Smooth muscle cell (in vitro differentiated cells): Measurements from ENCODE around the gene SMCO2. TPM values are rescaled to one million over a fixed set of nuclear protein-coding genes. Genes with fewer than 3 reads are reported as not detected.

ENCODE experiments used
- DNase-seq: peaks from one replicate; lab custom pipeline; 2025; ENCODE audit not compliant: unreplicated experiment; lab: John Stamatoyannopoulos, UW
- H2AFZ ChIP-seq: fragments of 200-600 bp; sonication (generic); 2 replicates; pipeline ENCODE4 v1.6.0; 2016; ENCODE audit warnings: antibody characterized with exemption, low read depth, mild to moderate bottlenecking
- H3F3A ChIP-seq: fragments of 200-600 bp; sonication (generic); 2 replicates; pipeline ENCODE4 v1.6.0; 2017; ENCODE audit warnings: antibody characterized with exemption, low read depth
- H3K27ac ChIP-seq: fragments of 200-600 bp; sonication (generic); 2 replicates; pipeline ENCODE4 v1.5.1; 2016; ENCODE audit warnings: low read depth, mild to moderate bottlenecking
- H3K27me3 ChIP-seq: fragments of 200-600 bp; sonication (generic); 2 replicates; pipeline ENCODE4 v1.6.1; 2016; ENCODE audit warnings: low read depth, mild to moderate bottlenecking
- H3K36me3 ChIP-seq: fragments of 200-600 bp; sonication (generic); 2 replicates; pipeline ENCODE4 v1.5.1; 2016; ENCODE audit warnings: low read depth
- H3K4me1 ChIP-seq: fragments of 200-600 bp; sonication (generic); 2 replicates; pipeline ENCODE4 v1.5.1; 2016; ENCODE audit warnings: low read depth
- H3K4me2 ChIP-seq: fragments of 200-600 bp; sonication (generic); 2 replicates; pipeline ENCODE4 v1.6.0; 2016; ENCODE audit warnings: mild to moderate bottlenecking
- H3K4me3 ChIP-seq: fragments of 200-600 bp; sonication (generic); 2 replicates; pipeline ENCODE4 v1.5.1; 2016; ENCODE audit warnings: mild to moderate bottlenecking
- H3K79me2 ChIP-seq: fragments of 200-600 bp; sonication (generic); 2 replicates; pipeline ENCODE4 v1.6.0; 2016; ENCODE audit warnings: low read depth, mild to moderate bottlenecking
- H3K9ac ChIP-seq: fragments of 200-600 bp; sonication (generic); 2 replicates; pipeline ENCODE4 v1.6.0; 2016; ENCODE audit warnings: low read depth
- H3K9me3 ChIP-seq: fragments of 200-600 bp; sonication (generic); replicated peaks from 2 replicates; pipeline ENCODE4 v1.5.1; 2016; ENCODE audit warnings: low read depth
- H4K20me1 ChIP-seq: fragments of 200-600 bp; sonication (generic); 2 replicates; pipeline ENCODE4 v1.6.0; 2016; ENCODE audit warnings: low read depth
- CTCF ChIP-seq: fragments of 200-600 bp; sonication (generic); IDR thresholded peaks from 2 replicates; pipeline ENCODE4 v1.5.1; 2017; ENCODE audit warnings: borderline replicate concordance, mild to moderate bottlenecking, antibody characterized with exemption; ENCODE audit not compliant: insufficient read depth, poor library complexity, severe bottlenecking
- WGBS: methylation state at CpG from one replicate; pipeline ENCODE4 v1.1.7; 2016; ENCODE audit warnings: low lambda C conversion rate; 5-methylcytosine and 5-hydroxymethylcytosine counted together
- polyA plus RNA-seq: library from polyadenylated mRNA; unstranded; fragments of >200 nt; fragmentation: Nextera tagmentation; extraction: Ambion mirVana; gene quantifications from 2 replicates; pipeline ENCODE4 v1.2.1, GENCODE V29; 2016
- total RNA-seq: library from RNA; depleted of rRNA; stranded (reverse); fragments of >200 nt; gene quantifications from 2 replicates; pipeline ENCODE4 v1.2.3, GENCODE V29; 2014

The SMCO2 gene
- total and polyA plus RNA-seq, 2 experiments from 2014 or later: not detected

GRCh38 chr12:27449893-27450534, 3.5 kb downstream of the SMCO2 start:
- no peak for TF ChIP-seq CTCF

GRCh38 chr12:27451036-27451825, 4.7 kb downstream of the SMCO2 start:
- no peaks in the 10 kb centered on the region for H3K36me3 ChIP-seq
- no peaks in the 10 kb centered on the region for H4K20me1 ChIP-seq
- no peak overlapping the region for H2AFZ ChIP-seq
- H3K4me2 ChIP-seq: no peak overlapping the region
- H3K9ac ChIP-seq: no peak overlapping the region
- no peak overlapping the region for H3K4me3 ChIP-seq
- H3K27me3 ChIP-seq: no peaks in the 10 kb centered on the region
- no peak for DNase-seq
- no peak for TF ChIP-seq CTCF
- WGBS: 80% methylated on average over 6 of the region's 6 CpGs
- no peaks in the 10 kb centered on the region for H3K79me2 ChIP-seq
- no peaks in the 10 kb centered on the region for H3K9me3 ChIP-seq
- no peaks in the 10 kb centered on the region for H3F3A ChIP-seq
- no peak overlapping the region for H3K27ac ChIP-seq
- no peaks in the 10 kb centered on the region for H3K4me1 ChIP-seq

More at GRCh38 chr12:27449893-27450534, 3.5 kb downstream of the SMCO2 start:
- H3K9me3 ChIP-seq: no peaks in the 10 kb centered on the region
- no peak overlapping the region for H3K9ac ChIP-seq
- no peak for DNase-seq
- 94% methylated on average over 5 of the region's 5 CpGs for WGBS
- no peaks in the 10 kb centered on the region for H3K79me2 ChIP-seq
- no peaks in the 10 kb centered on the region for H3K36me3 ChIP-seq
- no peaks in the 10 kb centered on the region for H3K4me1 ChIP-seq
- no peaks in the 10 kb centered on the region for H4K20me1 ChIP-seq
- H3K4me2 ChIP-seq: no peak overlapping the region
- no peaks in the 10 kb centered on the region for H3K27me3 ChIP-seq
- no peak overlapping the region for H3K27ac ChIP-seq
- H2AFZ ChIP-seq: no peak overlapping the region
- no peaks in the 10 kb centered on the region for H3F3A ChIP-seq
- H3K4me3 ChIP-seq: no peak overlapping the region

GRCh38 chr12:27453421-27453820, 6.9 kb downstream of the SMCO2 start:
- no peak overlapping the region for H3K9ac ChIP-seq
- no peak overlapping the region for H3K4me3 ChIP-seq
- no peaks in the 10 kb centered on the region for H3K9me3 ChIP-seq
- 77% methylated on average over 2 of the region's 2 CpGs for WGBS
- H4K20me1 ChIP-seq: no peaks in the 10 kb centered on the region
- DNase-seq: no peak
- H2AFZ ChIP-seq: no peak overlapping the region
- H3K27ac ChIP-seq: no peak overlapping the region
- H3K36me3 ChIP-seq: no peaks in the 10 kb centered on the region
- no peaks in the 10 kb centered on the region for H3K79me2 ChIP-seq
- no peak for TF ChIP-seq CTCF
- no peaks in the 10 kb centered on the region for H3K4me1 ChIP-seq
- H3F3A ChIP-seq: no peaks in the 10 kb centered on the region
- H3K4me2 ChIP-seq: no peak overlapping the region
- no peaks in the 10 kb centered on the region for H3K27me3 ChIP-seq
